Activated CD4-positive, alpha-beta T cell treated with anti-CD3 and anti-CD28 coated beads, Interleukin-2, amount 10 ng/mL, durations not matched to agents 7 days and 5 days (primary cell): ENCODE results near the gene GALNT17. TPM values are rescaled to one million over a fixed set of nuclear protein-coding genes. Genes with fewer than 3 reads are reported as not detected.

Source experiments
- CTCF ChIA-PET: fragments of 350-600 bp; sonication (Branson Sonifier 250); formaldehyde crosslinking; loops from one replicate; lab custom pipeline; 2021; ENCODE audit warnings: antibody characterized with exemption; lab: Charles Lee
- POLR2A ChIA-PET: fragments of 350-600 bp; sonication (Branson Sonifier 250); formaldehyde crosslinking; loops from one replicate; lab custom pipeline; 2021; ENCODE audit warnings: antibody characterized with exemption; lab: Charles Lee
- DNase-seq: peaks from one replicate; pipeline ENCODE4 v3.0.0-alpha.2; 2020
- H3K27ac Mint-ChIP-seq: one replicate; pipeline ENCODE4 v1.8.0; 2021; ENCODE audit warnings: mild to moderate bottlenecking, moderate library complexity, mixed read lengths
- H3K27me3 Mint-ChIP-seq: one replicate; pipeline ENCODE4 v1.8.0; 2021; ENCODE audit warnings: mixed read lengths
- H3K36me3 Mint-ChIP-seq: one replicate; pipeline ENCODE4 v1.8.0; 2021; ENCODE audit warnings: low read depth, mixed read lengths
- H3K4me1 Mint-ChIP-seq: one replicate; pipeline ENCODE4 v1.8.0; 2021; ENCODE audit warnings: mixed read lengths
- H3K4me3 Mint-ChIP-seq: one replicate; pipeline ENCODE4 v1.8.0; 2021; ENCODE audit warnings: mild to moderate bottlenecking, moderate library complexity, mixed read lengths
- H3K9me3 Mint-ChIP-seq: one replicate; pipeline ENCODE4 v1.8.0; 2021; ENCODE audit warnings: mixed read lengths
- total RNA-seq, 2 experiments: library from RNA; stranded (reverse); gene quantifications; one replicate each; pipeline ENCODE4 v1.2.3, GENCODE V29; 2021

Gene GALNT17
- total RNA-seq, 2 experiments from 2014 or later = not detected

GRCh38 chr7:71135663-71136062 is 3.7 kb downstream of the GALNT17 start:
- DNase-seq = no peak
- no peaks in the 10 kb centered on the region for H3K4me1 Mint-ChIP-seq
- H3K36me3 Mint-ChIP-seq = no peaks in the 10 kb centered on the region
- H3K9me3 Mint-ChIP-seq = peaks cover 2% of the 10 kb centered on the region
- no peak overlapping the region for H3K4me3 Mint-ChIP-seq
- peaks cover 14% of the 10 kb centered on the region for H3K27me3 Mint-ChIP-seq
- ChIA-PET POLR2A (no interaction called here), CTCF (no interaction called here)
- H3K27ac Mint-ChIP-seq = no peak overlapping the region

GRCh38 chr7:71137479-71137878 is 5.5 kb downstream of the GALNT17 start:
- Mint-ChIP-seq H3K27ac (no peak overlapping the region), H3K4me3 (no peak overlapping the region), H3K4me1 (no peaks in the 10 kb centered on the region), H3K36me3 (no peaks in the 10 kb centered on the region), H3K27me3 (peaks cover 7% of the 10 kb centered on the region), H3K9me3 (peaks cover 6% of the 10 kb centered on the region)
- CTCF ChIA-PET = no interaction called here
- DNase-seq = no peak
- POLR2A ChIA-PET = no interaction called here

- ChIA-PET CTCF (no interaction called here), POLR2A (no interaction called here)
- Mint-ChIP-seq H3K4me1 (no peaks in the 10 kb centered on the region), H3K9me3 (peaks cover 15% of the 10 kb centered on the region), H3K27ac (no peak overlapping the region), H3K4me3 (no peak overlapping the region), H3K36me3 (no peaks in the 10 kb centered on the region), H3K27me3 (no peaks in the 10 kb centered on the region)
- DNase-seq = no peak
These were observed 8.3 kb downstream of the GALNT17 start for GRCh38 chr7:71140264-71140663.

GRCh38 chr7:71144963-71145362 is 13.0 kb downstream of the GALNT17 start:
- H3K4me3 Mint-ChIP-seq = no peak overlapping the region
- peaks cover 18% of the 10 kb centered on the region for H3K9me3 Mint-ChIP-seq
- POLR2A ChIA-PET = no interaction called here
- H3K27me3 Mint-ChIP-seq = no peaks in the 10 kb centered on the region
- H3K4me1 Mint-ChIP-seq = no peaks in the 10 kb centered on the region
- H3K27ac Mint-ChIP-seq = peak overlapping the region; percentile 9
- DNase-seq = no peak
- CTCF ChIA-PET = no interaction called here
- H3K36me3 Mint-ChIP-seq = no peaks in the 10 kb centered on the region

GRCh38 chr7:71145906-71146901 is 14.3 kb downstream of the GALNT17 start:
- H3K4me1 Mint-ChIP-seq = no peaks in the 10 kb centered on the region
- POLR2A ChIA-PET = no interaction called here
- no peak overlapping the region for H3K27ac Mint-ChIP-seq
- no peaks in the 10 kb centered on the region for H3K27me3 Mint-ChIP-seq
- peaks cover 21% of the 10 kb centered on the region for H3K9me3 Mint-ChIP-seq
- no peaks in the 10 kb centered on the region for H3K36me3 Mint-ChIP-seq
- DNase-seq = no peak
- H3K4me3 Mint-ChIP-seq = no peak overlapping the region
- CTCF ChIA-PET = no interaction called here

- Mint-ChIP-seq H3K36me3 (no peaks in the 10 kb centered on the region), H3K4me1 (no peaks in the 10 kb centered on the region), H3K4me3 (no peak overlapping the region), H3K27ac (no peak overlapping the region), H3K27me3 (no peaks in the 10 kb centered on the region), H3K9me3 (peaks cover 21% of the 10 kb centered on the region)
- DNase-seq = no peak
- ChIA-PET POLR2A (no interaction called here), CTCF (no interaction called here)
These were observed 16.2 kb downstream of the GALNT17 start for GRCh38 chr7:71148098-71148497.

- CTCF ChIA-PET = no interaction called here
- H3K9me3 Mint-ChIP-seq = peaks cover 20% of the 10 kb centered on the region
- H3K4me1 Mint-ChIP-seq = no peaks in the 10 kb centered on the region
- no peak overlapping the region for H3K4me3 Mint-ChIP-seq
- POLR2A ChIA-PET = no interaction called here
- H3K27me3 Mint-ChIP-seq = no peaks in the 10 kb centered on the region
- no peaks in the 10 kb centered on the region for H3K36me3 Mint-ChIP-seq
- no peak overlapping the region for H3K27ac Mint-ChIP-seq
- no peak for DNase-seq
These were observed 23.3 kb downstream of the GALNT17 start for GRCh38 chr7:71155236-71155635.

GRCh38 chr7:71157757-71158156 is 25.8 kb downstream of the GALNT17 start:
- H3K9me3 Mint-ChIP-seq = peaks cover 19% of the 10 kb centered on the region
- POLR2A ChIA-PET = no interaction called here
- H3K4me1 Mint-ChIP-seq = no peaks in the 10 kb centered on the region

GRCh38 chr7:71165708-71166107 is 33.8 kb downstream of the GALNT17 start:
- ChIA-PET POLR2A (no interaction called here), CTCF (interaction anchor here (0.7 kb wide), 1 partner anchor 610 kb away, joined by 4 read pairs; no protein-coding TSS in a partner anchor)
- DNase-seq = no peak
- H3K27ac Mint-ChIP-seq = no peak overlapping the region
- H3K4me1 Mint-ChIP-seq = no peaks in the 10 kb centered on the region
- no peaks in the 10 kb centered on the region for H3K36me3 Mint-ChIP-seq
- no peaks in the 10 kb centered on the region for H3K27me3 Mint-ChIP-seq
- peaks cover 14% of the 10 kb centered on the region for H3K9me3 Mint-ChIP-seq
- no peak overlapping the region for H3K4me3 Mint-ChIP-seq

More at GRCh38 chr7:71157757-71158156, 25.8 kb downstream of the GALNT17 start:
- CTCF ChIA-PET = no interaction called here
- H3K27me3 Mint-ChIP-seq = no peaks in the 10 kb centered on the region
- H3K27ac Mint-ChIP-seq = no peak overlapping the region
- no peak for DNase-seq
- H3K4me3 Mint-ChIP-seq = no peak overlapping the region
- no peaks in the 10 kb centered on the region for H3K36me3 Mint-ChIP-seq

- Mint-ChIP-seq H3K4me1 (no peaks in the 10 kb centered on the region), H3K27me3 (no peaks in the 10 kb centered on the region), H3K4me3 (no peak overlapping the region), H3K9me3 (peaks cover 20% of the 10 kb centered on the region), H3K27ac (no peak overlapping the region), H3K36me3 (no peaks in the 10 kb centered on the region)
- no peak for DNase-seq
- POLR2A ChIA-PET = no interaction called here
- CTCF ChIA-PET = interaction anchor here (0.5 kb wide), 1 partner anchor 246 kb away, joined by 3 read pairs; no protein-coding TSS in a partner anchor
These were observed 39.5 kb downstream of the GALNT17 start for GRCh38 chr7:71171476-71171875.

- H3K9me3 Mint-ChIP-seq = peaks cover 27% of the 10 kb centered on the region
- no peak overlapping the region for H3K4me3 Mint-ChIP-seq
- ChIA-PET POLR2A (no interaction called here), CTCF (no interaction called here)
- H3K4me1 Mint-ChIP-seq = no peaks in the 10 kb centered on the region
- no peak overlapping the region for H3K27ac Mint-ChIP-seq
- H3K27me3 Mint-ChIP-seq = no peaks in the 10 kb centered on the region
- no peaks in the 10 kb centered on the region for H3K36me3 Mint-ChIP-seq
- no peak for DNase-seq
These were observed 42.0 kb downstream of the GALNT17 start for GRCh38 chr7:71173955-71174354.

- DNase-seq = no peak
- H3K27me3 Mint-ChIP-seq = no peaks in the 10 kb centered on the region
- H3K9me3 Mint-ChIP-seq = peaks cover 21% of the 10 kb centered on the region
- POLR2A ChIA-PET = no interaction called here
- H3K27ac Mint-ChIP-seq = no peak overlapping the region
- no peaks in the 10 kb centered on the region for H3K36me3 Mint-ChIP-seq
- CTCF ChIA-PET = no interaction called here
- no peaks in the 10 kb centered on the region for H3K4me1 Mint-ChIP-seq
- H3K4me3 Mint-ChIP-seq = no peak overlapping the region
These were observed 50.5 kb downstream of the GALNT17 start for GRCh38 chr7:71182438-71182935.

- no peak overlapping the region for H3K27ac Mint-ChIP-seq
- H3K4me1 Mint-ChIP-seq = no peaks in the 10 kb centered on the region
- no peaks in the 10 kb centered on the region for H3K36me3 Mint-ChIP-seq
- ChIA-PET POLR2A (no interaction called here), CTCF (no interaction called here)
- no peak for DNase-seq
- H3K27me3 Mint-ChIP-seq = no peaks in the 10 kb centered on the region
- peaks cover 25% of the 10 kb centered on the region for H3K9me3 Mint-ChIP-seq
- H3K4me3 Mint-ChIP-seq = no peak overlapping the region
These were observed 52.2 kb downstream of the GALNT17 start for GRCh38 chr7:71184136-71184535.
